Dermis microvascular lymphatic vessel endothelial cell (primary cell): ENCODE data around the gene TRPM6. TPM values are rescaled to one million over a fixed set of nuclear protein-coding genes. Genes with fewer than 3 reads are reported as not detected.
"Not testable (repeated sequence)": the region's sequence is repeated elsewhere in the genome, so short reads cannot be mapped to it uniquely, and the experiment has no call there.

ENCODE experiments used
- DNase-seq, 2 donors: peaks; one replicate each; pipeline versions ENCODE4 v3.0.0 to v3.0.0-alpha.2; 2010; ENCODE audit warnings: low read depth in 2 of 2
- total RNA-seq: library from RNA; depleted of rRNA; stranded (reverse); fragments of >200 nt; gene quantifications from 2 replicates; pipeline ENCODE4 v1.2.1, GENCODE V29; 2014

TRPM6 gene
- total RNA-seq = 0.25 and 0.26 TPM in 2 replicates

GRCh38 chr9:74887041-74887980 is at the start of gene TRPM6:
Gene TRPM6 (minus strand): TSS chr9:74887921. CDS start chr9:74887856, 65 bp downstream.
- peak; percentile 28 to 49 for DNase-seq

GRCh38 chr9:74935008-74935407 is 47.3 kb upstream of the TRPM6 start:
- no peak for DNase-seq

GRCh38 chr9:74921737-74922136 is 34.0 kb upstream of the TRPM6 start:
- DNase-seq = no peak

GRCh38 chr9:74920944-74921626 is 33.4 kb upstream of the TRPM6 start:
- no peak for DNase-seq

- DNase-seq = no peak
These were observed 22.3 kb upstream of the TRPM6 start for GRCh38 chr9:74910036-74910435.

GRCh38 chr9:74908665-74909064 is 20.9 kb upstream of the TRPM6 start:
- no peak for DNase-seq

- DNase-seq = no peak
These were observed 19.4 kb upstream of the TRPM6 start for GRCh38 chr9:74907085-74907484.

GRCh38 chr9:74901001-74901400 is 13.3 kb upstream of the TRPM6 start:
- DNase-seq = no peak

GRCh38 chr9:74888449-74888848 is 728 bp upstream of the TRPM6 start:
- DNase-seq = not testable (repeated sequence)

GRCh38 chr9:74887981-74888370 is 255 bp upstream of the TRPM6 start:
- no peak for DNase-seq

GRCh38 chr9:74876382-74876949 is 11.3 kb downstream of the TRPM6 start:
- no peak for DNase-seq

- no peak for DNase-seq
These were observed 12.1 kb downstream of the TRPM6 start for GRCh38 chr9:74875656-74876055.

GRCh38 chr9:74874220-74874619 is 13.5 kb downstream of the TRPM6 start:
- no peak for DNase-seq

GRCh38 chr9:74872619-74873233 is 15.0 kb downstream of the TRPM6 start:
- DNase-seq = no peak

GRCh38 chr9:74867483-74867882 is 20.2 kb downstream of the TRPM6 start:
- no peak for DNase-seq

GRCh38 chr9:74865177-74865576 is 22.5 kb downstream of the TRPM6 start:
- no peak for DNase-seq

GRCh38 chr9:74861773-74862474 is 25.8 kb downstream of the TRPM6 start:
- DNase-seq = no peak

- DNase-seq = no peak
These were observed 26.6 kb downstream of the TRPM6 start for GRCh38 chr9:74861071-74861470.

GRCh38 chr9:74860247-74860646 is 27.5 kb downstream of the TRPM6 start:
- not testable (repeated sequence) for DNase-seq

GRCh38 chr9:74859786-74860185 is 27.9 kb downstream of the TRPM6 start:
- no peak for DNase-seq

- no peak for DNase-seq
These were observed 28.8 kb downstream of the TRPM6 start for GRCh38 chr9:74858751-74859414.
